Caco-2 (cell line): ENCODE data around the gene TBX15. TPM values are rescaled to one million over a fixed set of nuclear protein-coding genes. Genes with fewer than 3 reads are reported as not detected.

ENCODE experiments used
- BruUV-seq: library from RNA; stranded (reverse); fragments of 400-500 nt; replicated peaks from 2 replicates; lab custom pipeline; 2021; lab: Mats Ljungman, UMichigan
- CTCF ChIA-PET: fragments of 300-600 bp; sonication (Branson Sonifier 250); formaldehyde crosslinking; loops from one replicate; lab custom pipeline; 2022; ENCODE audit warnings: antibody characterized with exemption; lab: Charles Lee
- POLR2A ChIA-PET: fragments of 300-600 bp; sonication (Branson Sonifier 250); formaldehyde crosslinking; loops from one replicate; lab custom pipeline; 2022; ENCODE audit warnings: antibody characterized with exemption; lab: Charles Lee
- DNase-seq, 2 experiments: peaks; one replicate each; pipeline versions ENCODE4 v3.0.0 to v3.0.0-alpha.2; 2020 to 2022
- H3K27me3 ChIP-seq: replicated peaks from 2 replicates; pipeline ENCODE4 v1.6.0; 2011; ENCODE audit warnings: low read length; ENCODE audit not compliant: control insufficient read depth, insufficient read depth
- H3K36me3 ChIP-seq: 2 replicates; pipeline ENCODE4 v1.5.1; 2011; ENCODE audit warnings: low read length; ENCODE audit not compliant: control insufficient read depth, insufficient read depth
- H3K4me1 ChIP-seq: fragments of 250-450 bp; sonication (Bioruptor Pico); 2 replicates; pipeline ENCODE4 v1.5.1; 2020; ENCODE audit warnings: mild to moderate bottlenecking
- H3K4me3 ChIP-seq: 2 replicates; pipeline ENCODE4 v1.5.1; 2011; ENCODE audit warnings: low read depth, mild to moderate bottlenecking, control low read depth, low read length
- H3K9me3 ChIP-seq: fragments of 250-450 bp; sonication (Bioruptor Pico); 2 replicates; pipeline ENCODE4 v1.5.1; 2020; ENCODE audit warnings: mild to moderate bottlenecking, moderate library complexity
- H3K27ac Mint-ChIP-seq: one replicate; pipeline ENCODE4 v1.8.0; 2022; ENCODE audit warnings: mixed read lengths; ENCODE audit not compliant: unreplicated experiment
- H3K27me3 Mint-ChIP-seq: one replicate; pipeline ENCODE4 v1.8.0; 2022; ENCODE audit warnings: mixed read lengths; ENCODE audit not compliant: insufficient read depth, unreplicated experiment
- H3K36me3 Mint-ChIP-seq: one replicate; pipeline ENCODE4 v1.8.0; 2022; ENCODE audit warnings: mild to moderate bottlenecking, mixed read lengths; ENCODE audit not compliant: insufficient read depth, unreplicated experiment
- H3K4me1 Mint-ChIP-seq: one replicate; pipeline ENCODE4 v1.8.0; 2022; ENCODE audit warnings: low read depth, mixed read lengths; ENCODE audit not compliant: unreplicated experiment
- H3K4me3 Mint-ChIP-seq: one replicate; pipeline ENCODE4 v1.8.0; 2022; ENCODE audit warnings: mild to moderate bottlenecking, moderate library complexity, mixed read lengths; ENCODE audit not compliant: unreplicated experiment
- H3K9me3 Mint-ChIP-seq: one replicate; pipeline ENCODE4 v1.8.0; 2022; ENCODE audit warnings: mixed read lengths; ENCODE audit not compliant: unreplicated experiment
- intact Hi-C: fragments of 100-400 bp; cut with micrococcal nuclease; formaldehyde crosslinking; loops from one replicate; pipeline ENCODE4 v1.10.0; 2022; ENCODE audit not compliant: unreplicated experiment
- total RNA-seq: library from RNA; stranded (reverse); gene quantifications from 2 replicates; pipeline ENCODE4 v1.2.3, GENCODE V29; 2022
- TF ChIP-seq, protein P1 (sequence below), 2 experiments: fragments of 200-600 bp in 1 of 2; IDR thresholded peaks; 1 replicate in 1 of 2; 2 replicates in 1 of 2; pipeline versions ENCODE4 v1.5.1 to v1.8.0; 2011 to 2022; ENCODE audit warnings: antibody characterized with exemption in 1 of 2, control low read depth in 1 of 2, inconsistent platforms in 1 of 2, low read depth in 1 of 2, low read length in 1 of 2, mild to moderate bottlenecking in 1 of 2, moderate library complexity in 1 of 2; ENCODE audit not compliant: insufficient read depth in 1 of 2, severe bottlenecking in 1 of 2, unreplicated experiment in 1 of 2

The TBX15 gene
- total RNA-seq, 1 experiment from 2014 or later: 0.11 TPM

DNA sequence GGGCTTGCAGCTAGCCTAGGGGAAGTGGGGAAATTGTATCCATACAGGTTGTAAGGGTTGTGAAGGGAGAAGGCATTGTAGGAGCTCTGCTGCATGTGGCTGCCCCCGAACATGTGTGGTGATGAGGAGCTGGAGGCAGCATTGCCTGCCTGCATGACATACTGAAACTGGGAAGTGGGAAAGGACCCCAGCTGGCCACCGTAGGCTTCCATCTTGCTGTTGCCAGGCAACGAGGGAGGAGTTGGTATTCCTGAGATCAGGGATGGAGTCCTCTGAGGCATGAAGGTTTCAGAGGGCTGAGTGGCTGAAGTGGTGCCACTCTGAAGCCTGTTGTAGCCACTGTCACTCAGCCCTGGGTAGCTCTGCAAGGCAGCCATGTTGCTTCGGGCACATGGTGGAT lies 103.2 kb downstream of the TBX15 start:
- H3K36me3 Mint-ChIP-seq: no peaks in the 10 kb centered on the region
- ChIA-PET CTCF (no interaction called here), POLR2A (no interaction called here)
- H3K27me3 Mint-ChIP-seq: no peaks in the 10 kb centered on the region
- TF ChIP-seq, protein P1, sequence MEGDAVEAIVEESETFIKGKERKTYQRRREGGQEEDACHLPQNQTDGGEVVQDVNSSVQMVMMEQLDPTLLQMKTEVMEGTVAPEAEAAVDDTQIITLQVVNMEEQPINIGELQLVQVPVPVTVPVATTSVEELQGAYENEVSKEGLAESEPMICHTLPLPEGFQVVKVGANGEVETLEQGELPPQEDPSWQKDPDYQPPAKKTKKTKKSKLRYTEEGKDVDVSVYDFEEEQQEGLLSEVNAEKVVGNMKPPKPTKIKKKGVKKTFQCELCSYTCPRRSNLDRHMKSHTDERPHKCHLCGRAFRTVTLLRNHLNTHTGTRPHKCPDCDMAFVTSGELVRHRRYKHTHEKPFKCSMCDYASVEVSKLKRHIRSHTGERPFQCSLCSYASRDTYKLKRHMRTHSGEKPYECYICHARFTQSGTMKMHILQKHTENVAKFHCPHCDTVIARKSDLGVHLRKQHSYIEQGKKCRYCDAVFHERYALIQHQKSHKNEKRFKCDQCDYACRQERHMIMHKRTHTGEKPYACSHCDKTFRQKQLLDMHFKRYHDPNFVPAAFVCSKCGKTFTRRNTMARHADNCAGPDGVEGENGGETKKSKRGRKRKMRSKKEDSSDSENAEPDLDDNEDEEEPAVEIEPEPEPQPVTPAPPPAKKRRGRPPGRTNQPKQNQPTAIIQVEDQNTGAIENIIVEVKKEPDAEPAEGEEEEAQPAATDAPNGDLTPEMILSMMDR (IDR thresholded peaks at IDR 0.05; ENCODE audit: insufficient read depth in 1 of 2, low read depth in 1 of 2, low read length in 1 of 2, severe bottlenecking in 1 of 2, unreplicated experiment in 1 of 2): no peak
- no peak overlapping the region for H3K4me3 Mint-ChIP-seq
- H3K4me1 ChIP-seq: no peaks in the 10 kb centered on the region
- H3K4me1 Mint-ChIP-seq: no peaks in the 10 kb centered on the region
- no peak overlapping the region for H3K4me3 ChIP-seq
- no peaks in the 10 kb centered on the region for H3K9me3 Mint-ChIP-seq
- H3K27ac Mint-ChIP-seq: no peak overlapping the region
- no peak for DNase-seq
- no peaks in the 10 kb centered on the region for H3K9me3 ChIP-seq
- BruUV-seq: no TSS peak
- H3K36me3 ChIP-seq: no peaks in the 10 kb centered on the region
- intact Hi-C loops: no loop called here
- no peaks in the 10 kb centered on the region for H3K27me3 ChIP-seq

DNA sequence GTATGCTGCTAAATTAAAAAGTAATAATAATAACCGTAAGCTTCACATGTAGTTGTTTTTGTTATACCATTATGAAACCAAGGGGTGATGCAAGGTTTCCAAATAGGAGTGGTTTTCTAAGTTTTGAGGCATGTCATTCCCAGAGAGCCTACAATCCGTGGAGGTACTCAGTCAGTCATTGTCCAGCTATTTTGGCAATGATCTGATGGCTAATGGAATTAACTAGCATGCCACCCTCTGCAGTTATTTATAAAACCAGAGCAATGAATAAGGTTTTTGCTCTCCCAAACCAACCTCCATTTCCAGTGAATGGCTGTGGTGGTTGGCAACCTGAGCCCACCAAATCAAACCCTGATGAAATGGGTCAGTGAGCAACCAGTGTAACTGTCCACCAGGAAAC lies 106.4 kb downstream of the TBX15 start:
- Histone ChIP-seq H3K9me3 (no peaks in the 10 kb centered on the region), H3K36me3 (no peaks in the 10 kb centered on the region), H3K4me3 (no peak overlapping the region), H3K4me1 (no peaks in the 10 kb centered on the region), H3K27me3 (no peaks in the 10 kb centered on the region)
- BruUV-seq: no TSS peak
- Mint-ChIP-seq H3K27ac (no peak overlapping the region), H3K9me3 (no peaks in the 10 kb centered on the region), H3K27me3 (no peaks in the 10 kb centered on the region), H3K4me3 (no peak overlapping the region), H3K36me3 (no peaks in the 10 kb centered on the region), H3K4me1 (no peaks in the 10 kb centered on the region)
- intact Hi-C loops: no loop called here
- CTCF ChIA-PET: no interaction called here
- DNase-seq: no peak
- TF ChIP-seq, protein P1 (IDR thresholded peaks at IDR 0.05; ENCODE audit: insufficient read depth in 1 of 2, low read depth in 1 of 2, low read length in 1 of 2, severe bottlenecking in 1 of 2, unreplicated experiment in 1 of 2): no peak
- POLR2A ChIA-PET: no interaction called here

DNA sequence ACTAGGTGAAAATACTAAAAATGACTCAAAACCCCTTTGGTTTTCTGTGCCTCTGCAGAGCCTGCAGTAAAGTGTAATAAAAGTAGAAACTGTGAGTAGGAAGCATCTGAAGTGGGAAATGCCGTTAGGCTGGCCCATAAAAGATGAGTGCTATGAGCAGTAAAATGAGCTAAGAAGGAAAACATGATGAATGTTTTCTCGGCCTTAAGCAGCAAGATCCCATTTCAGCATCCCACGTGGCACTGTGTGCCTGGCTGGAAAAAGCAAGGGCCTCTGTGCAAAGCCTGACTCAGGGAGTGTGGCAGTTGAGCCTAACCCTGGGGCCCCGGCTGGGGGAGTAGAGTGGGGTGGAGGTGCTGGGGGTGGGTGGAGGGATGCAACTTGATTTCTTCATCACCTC lies 109.5 kb downstream of the TBX15 start:
- no peak overlapping the region for H3K4me3 Mint-ChIP-seq
- no peak overlapping the region for H3K27ac Mint-ChIP-seq
- no TSS peak for BruUV-seq
- Histone ChIP-seq H3K27me3 (no peaks in the 10 kb centered on the region), H3K9me3 (no peaks in the 10 kb centered on the region), H3K4me1 (no peaks in the 10 kb centered on the region), H3K36me3 (no peaks in the 10 kb centered on the region), H3K4me3 (no peak overlapping the region)
- ChIA-PET POLR2A (no interaction called here), CTCF (no interaction called here)
- TF ChIP-seq, protein P1 (IDR thresholded peaks at IDR 0.05; ENCODE audit: insufficient read depth in 1 of 2, low read depth in 1 of 2, low read length in 1 of 2, severe bottlenecking in 1 of 2, unreplicated experiment in 1 of 2): no peak
- intact Hi-C loops: no loop called here
- DNase-seq: no peak
- no peaks in the 10 kb centered on the region for H3K36me3 Mint-ChIP-seq
- no peaks in the 10 kb centered on the region for H3K27me3 Mint-ChIP-seq
- H3K9me3 Mint-ChIP-seq: no peaks in the 10 kb centered on the region
- H3K4me1 Mint-ChIP-seq: no peaks in the 10 kb centered on the region
